H1 (cell line): ENCODE data around the gene TMEM120A. TPM values are rescaled to one million over a fixed set of nuclear protein-coding genes. Genes with fewer than 3 reads are reported as not detected.

Source experiments
- CTCF ChIA-PET: fragments of 300-600 bp; sonication (Branson Sonifier 250); formaldehyde crosslinking; loops from one replicate; lab custom pipeline; 2021; ENCODE audit not compliant: partially characterized antibody; lab: Charles Lee
- POLR2A ChIA-PET: fragments of 300-600 bp; sonication (Branson Sonifier 250); formaldehyde crosslinking; loops from one replicate; lab custom pipeline; 2021; ENCODE audit warnings: inconsistent platforms; ENCODE audit not compliant: partially characterized antibody; lab: Charles Lee
- DNase-seq, 2 experiments: peaks; one replicate each; pipeline versions ENCODE4 v3.0.0 to v3.0.0-alpha.2; 2010 to 2022; ENCODE audit warnings: low spot score in 2 of 2, low read depth in 1 of 2, mixed read lengths in 1 of 2
- FAIRE-seq: peaks from 2 replicates; lab custom pipeline; 2011; peaks lifted over from hg19 to GRCh38; lab: Jason Lieb, UNC
- H2AFZ ChIP-seq: 2 replicates; pipeline ENCODE4 v1.8.1; 2012; ENCODE audit warnings: low read length, inconsistent platforms
- H2AK5ac ChIP-seq: 2 replicates; pipeline ENCODE4 v1.6.1; 2013; ENCODE audit warnings: low read depth, low read length
- H2BK120ac ChIP-seq: replicated peaks from 2 replicates; pipeline ENCODE3; 2013; ENCODE audit warnings: low read depth, low read length, inconsistent platforms
- H2BK12ac ChIP-seq: 2 replicates; pipeline ENCODE4 v1.6.1; 2013; ENCODE audit warnings: low read depth, low read length
- H2BK15ac ChIP-seq: 2 replicates; pipeline ENCODE4 v1.6.1; 2013; ENCODE audit warnings: low read length
- H2BK20ac ChIP-seq: 2 replicates; pipeline ENCODE4 v1.6.1; 2013; ENCODE audit warnings: low read length
- H2BK5ac ChIP-seq: 2 replicates; pipeline ENCODE4 v1.6.1; 2013; ENCODE audit warnings: low read depth, low read length
- H3K14ac ChIP-seq: 2 replicates; pipeline ENCODE4 v1.6.1; 2013; ENCODE audit warnings: inconsistent platforms; ENCODE audit not compliant: insufficient read length
- H3K18ac ChIP-seq: 2 replicates; pipeline ENCODE4 v1.6.1; 2013; ENCODE audit warnings: low read length; ENCODE audit errors: extremely low read depth
- H3K23ac ChIP-seq: 2 replicates; pipeline ENCODE4 v1.6.1; 2013; ENCODE audit warnings: inconsistent platforms; ENCODE audit not compliant: insufficient read length
- H3K23me2 ChIP-seq: 2 replicates; pipeline ENCODE4 v1.6.1; 2013; ENCODE audit warnings: low read depth, low read length
- H3K27ac ChIP-seq: 2 replicates; pipeline ENCODE4 v1.6.1; 2011; ENCODE audit warnings: low read depth, low read length, inconsistent platforms
- H3K27me3 ChIP-seq, 4 experiments: replicated peaks in 1 of 4; 1 replicate in 1 of 4; 2 replicates in 3 of 4; pipeline versions ENCODE4 v1.6.1 to v1.8.1; 2011 to 2013; ENCODE audit warnings: low read length in 3 of 4, mild to moderate bottlenecking in 3 of 4, inconsistent platforms in 2 of 4, mixed read lengths in 2 of 4, moderate library complexity in 1 of 4; ENCODE audit not compliant: control insufficient read depth in 3 of 4, insufficient read depth in 3 of 4; ENCODE audit errors: extremely low read depth in 1 of 4
- H3K36me3 ChIP-seq, 4 experiments: 2 replicates each; pipeline versions ENCODE4 v1.6.1 to v1.8.1; 2011 to 2013; ENCODE audit warnings: mild to moderate bottlenecking in 4 of 4, low read length in 3 of 4, moderate library complexity in 2 of 4, control low read depth in 1 of 4, inconsistent platforms in 1 of 4; ENCODE audit not compliant: insufficient read depth in 4 of 4, control insufficient read depth in 2 of 4
- H3K4ac ChIP-seq: replicated peaks from 2 replicates; pipeline ENCODE3; 2013; ENCODE audit warnings: low read length, low read depth, mixed read lengths, inconsistent platforms; ENCODE audit not compliant: insufficient read length
- H3K4me1 ChIP-seq, 4 experiments: replicated peaks in 1 of 4; 1 replicate in 1 of 4; 2 replicates in 3 of 4; pipeline versions ENCODE4 v1.6.1 to v1.8.1; 2011 to 2013; ENCODE audit warnings: low read length in 3 of 4, inconsistent platforms in 2 of 4, mixed read lengths in 1 of 4; ENCODE audit not compliant: insufficient read depth in 4 of 4, control insufficient read depth in 3 of 4
- H3K4me2 ChIP-seq, 2 experiments: 2 replicates each; pipeline versions ENCODE4 v1.6.1 to v1.8.1; 2011 to 2013; ENCODE audit warnings: low read depth in 2 of 2, low read length in 2 of 2, control low read depth in 1 of 2, inconsistent platforms in 1 of 2, mild to moderate bottlenecking in 1 of 2; ENCODE audit not compliant: insufficient read depth in 1 of 2
- H3K4me3 ChIP-seq, 4 experiments: fragments of 200-600, 300-600 bp in 1 of 4; sonication (generic), shearing (Covaris generic), sonication (Bioruptor Twin) in 1 of 4; 2 replicates each; pipeline versions ENCODE4 v1.5.1 to v1.8.1; 2011 to 2016; ENCODE audit warnings: low read length in 4 of 4, low read depth in 3 of 4, control low read depth in 2 of 4, inconsistent platforms in 2 of 4, mild to moderate bottlenecking in 2 of 4, mixed read lengths in 1 of 4, moderate library complexity in 1 of 4; ENCODE audit not compliant: insufficient read depth in 2 of 4; ENCODE audit errors: extremely low read depth in 1 of 4
- H3K56ac ChIP-seq: replicated peaks from 2 replicates; pipeline ENCODE3; 2013; ENCODE audit warnings: low read depth, mild to moderate bottlenecking, mixed read lengths, low read length, inconsistent platforms; ENCODE audit not compliant: insufficient read length
- H3K79me1 ChIP-seq: 2 replicates; pipeline ENCODE4 v1.6.1; 2013; ENCODE audit warnings: low read depth, low read length, control low read depth
- H3K79me2 ChIP-seq, 2 experiments: 2 replicates each; pipeline versions ENCODE4 v1.6.1 to v1.8.1; 2012 to 2013; ENCODE audit warnings: low read length in 2 of 2, mild to moderate bottlenecking in 2 of 2, inconsistent platforms in 1 of 2; ENCODE audit not compliant: insufficient read depth in 2 of 2, control insufficient read depth in 1 of 2
- H3K9ac ChIP-seq, 4 experiments: replicated peaks in 1 of 4; 1 replicate in 1 of 4; 2 replicates in 3 of 4; pipeline versions ENCODE4 v1.6.1 to v1.8.1; 2011 to 2013; ENCODE audit warnings: low read depth in 3 of 4, low read length in 3 of 4, control low read depth in 2 of 4, mild to moderate bottlenecking in 2 of 4, moderate library complexity in 2 of 4, inconsistent platforms in 1 of 4; ENCODE audit errors: extremely low read depth in 1 of 4
- H3K9me3 ChIP-seq, 2 experiments: 2 replicates each; pipeline versions ENCODE4 v1.6.1 to v1.8.1; 2012 to 2013; ENCODE audit warnings: mild to moderate bottlenecking in 2 of 2, moderate library complexity in 2 of 2, control low read depth in 1 of 2, inconsistent platforms in 1 of 2, low read depth in 1 of 2, low read length in 1 of 2, mixed read lengths in 1 of 2; ENCODE audit not compliant: insufficient read depth in 2 of 2
- H4K20me1 ChIP-seq, 2 experiments: replicated peaks in 1 of 2; 2 replicates each; pipeline versions ENCODE3 to v1.8.1; 2011 to 2013; ENCODE audit warnings: inconsistent platforms in 2 of 2, low read length in 2 of 2, mild to moderate bottlenecking in 1 of 2; ENCODE audit not compliant: insufficient read depth in 2 of 2, control insufficient read depth in 1 of 2
- H4K5ac ChIP-seq: 2 replicates; pipeline ENCODE4 v1.6.1; 2013; ENCODE audit warnings: low read length, low read depth, mixed read lengths, inconsistent platforms; ENCODE audit not compliant: insufficient read length
- H4K8ac ChIP-seq: 2 replicates; pipeline ENCODE4 v1.8.0; 2013; ENCODE audit warnings: mild to moderate bottlenecking, moderate library complexity, low read length, inconsistent platforms; ENCODE audit not compliant: insufficient read depth; ENCODE audit errors: extremely low read depth
- H4K91ac ChIP-seq: replicated peaks from 2 replicates; pipeline ENCODE3; 2013; ENCODE audit warnings: low read length, mixed read lengths, inconsistent platforms; ENCODE audit not compliant: insufficient read length
- BRCA1 ChIP-seq: IDR thresholded peaks from 2 replicates; pipeline ENCODE4 v1.6.1; 2012; ENCODE audit warnings: low read depth, low read length, improper control_type of control experiment
- CEBPB ChIP-seq: IDR thresholded peaks from 2 replicates; pipeline ENCODE4 v1.6.1; 2012; ENCODE audit warnings: low read depth, low read length
- CHD1 ChIP-seq: IDR thresholded peaks from 2 replicates; pipeline ENCODE4 v1.6.1; 2012; ENCODE audit warnings: low read depth, low read length, improper control_type of control experiment
- CHD2 ChIP-seq: IDR thresholded peaks from 2 replicates; pipeline ENCODE4 v1.6.1; 2012; ENCODE audit warnings: low read length, improper control_type of control experiment
- FOSL1 ChIP-seq: IDR thresholded peaks from 2 replicates; pipeline ENCODE4 v1.6.1; 2011; ENCODE audit warnings: mild to moderate bottlenecking, low read depth, low read length, moderate library complexity; ENCODE audit not compliant: insufficient read depth
- GTF2F1 ChIP-seq: IDR thresholded peaks from 2 replicates; pipeline ENCODE4 v1.6.1; 2012; ENCODE audit warnings: low read depth, low read length, improper control_type of control experiment, borderline replicate concordance
- KDM5A ChIP-seq: fragments of 200-600 bp; IDR thresholded peaks from 2 replicates; pipeline ENCODE4 v1.7.1; 2012; ENCODE audit warnings: mild to moderate bottlenecking, low read length, inconsistent platforms, mixed read lengths
- MAFK ChIP-seq: IDR thresholded peaks from 2 replicates; pipeline ENCODE4 v1.6.1; 2012; ENCODE audit warnings: low read depth, mild to moderate bottlenecking, improper control_type of control experiment, low read length
- POLR2AphosphoS5 ChIP-seq: IDR thresholded peaks from 2 replicates; pipeline ENCODE4 v1.6.1; 2011; ENCODE audit warnings: low read depth, low read length
- RBBP5 ChIP-seq: IDR thresholded peaks from 2 replicates; pipeline ENCODE4 v1.7.1; 2012; ENCODE audit warnings: low read depth, mild to moderate bottlenecking, inconsistent platforms, low read length, moderate library complexity, borderline replicate concordance
- RNF2 ChIP-seq: fragments of 200-900, 300-1000 bp; sonication (generic); IDR thresholded peaks from 2 replicates; pipeline ENCODE4 v1.7.1; 2016; ENCODE audit warnings: borderline replicate concordance, low read depth, mild to moderate bottlenecking, antibody characterized with exemption, low read length; ENCODE audit not compliant: poor library complexity, severe bottlenecking; ENCODE audit errors: missing control alignments
- USF2 ChIP-seq: IDR thresholded peaks from 2 replicates; pipeline ENCODE4 v1.6.1; 2011; ENCODE audit warnings: low read length, improper control_type of control experiment
- YY1 ChIP-seq: IDR thresholded peaks from 2 replicates; pipeline ENCODE4 v1.6.1; 2011; ENCODE audit warnings: low read depth, mild to moderate bottlenecking, low read length
- ZNF274 ChIP-seq: IDR thresholded peaks from 2 replicates; pipeline ENCODE4 v1.7.0; 2012; ENCODE audit warnings: low read length, borderline replicate concordance; ENCODE audit errors: extremely low read depth
- WGBS, 2 experiments: shearing (Covaris generic) in 1 of 2; methylation state at CpG; one replicate each; pipeline versions ENCODE4 v1.1.6 to v1.1.7; 2013 to 2015; ENCODE audit warnings: low lambda C conversion rate in 2 of 2, mixed read lengths in 2 of 2, inconsistent platforms in 1 of 2, low coverage in 1 of 2, missing lambda C conversion rate in 1 of 2; ENCODE audit not compliant: insufficient replicate concordance in 2 of 2, insufficient coverage in 1 of 2, insufficient read length in 1 of 2; ENCODE audit errors: extremely low coverage in 1 of 2, missing lambda C conversion rate in 1 of 2; 5-methylcytosine and 5-hydroxymethylcytosine counted together
- polyA plus RNA-seq, 7 experiments: library from polyadenylated mRNA; depleted of rRNA in 3 of 7; stranded (reverse) in 5 of 7; unstranded in 2 of 7; fragments of >200 nt in 5 of 7; fragments of 200-250 nt in 2 of 7; gene quantifications; 1 replicate in 5 of 7; 2 replicates in 1 of 7; 4 replicates in 1 of 7; pipeline versions ENCODE4 v1.2.1 to v1.2.3, GENCODE V29; 2011 to 2013; ENCODE audit warnings: missing spikeins in 2 of 7, mixed read lengths in 2 of 7
- total RNA-seq: library from RNA; stranded (reverse); fragmentation: NEBNext Ultra II Directional; extraction: Animal tissue kit (Norgen Biotek cat#: 25700); gene quantifications from 2 replicates; pipeline ENCODE4 v1.2.1, GENCODE V29; 2021

TMEM120A gene
- total and polyA plus RNA-seq, 2 of the 8 experiments (the other 6 are each of a cell fraction or from before 2014, with no cell fraction given): 15.6 to 49.9 TPM

- Histone ChIP-seq H3K9ac (no peak overlapping the region), H3K9me3 (no peaks in the 10 kb centered on the region), H2BK5ac (no peak overlapping the region), H3K4me3 (no peak overlapping the region), H3K79me2 (no peaks in the 10 kb centered on the region), H3K18ac (no peak overlapping the region), H4K91ac (no peak overlapping the region), H3K23ac (no peak overlapping the region), H3K36me3 (no peaks in the 10 kb centered on the region), H3K56ac (no peak overlapping the region), H2BK120ac (no peak overlapping the region), H4K20me1 (no peaks in the 10 kb centered on the region), H3K79me1 (no peaks in the 10 kb centered on the region), H3K27me3 (no peaks in the 10 kb centered on the region), H3K4me1 (no peaks in the 10 kb centered on the region), H3K4me2 (no peak overlapping the region), H3K4ac (no peak overlapping the region), H3K27ac (no peak overlapping the region), H2BK12ac (no peak overlapping the region), H4K8ac (no peak overlapping the region), H3K23me2 (no peaks in the 10 kb centered on the region), H4K5ac (no peak overlapping the region), H2BK15ac (no peak overlapping the region), H3K14ac (no peak overlapping the region), H2AFZ (no peak overlapping the region), H2BK20ac (no peak overlapping the region), H2AK5ac (no peak overlapping the region)
- CTCF ChIA-PET: interaction anchor here (0.8 to 5.3 kb wide), 4 partner anchors 9 to 145 kb away, joined by 3 to 43 read pairs (median 4); no protein-coding TSS in a partner anchor
- WGBS, 2 experiments: 89% methylated on average over 8 of the region's 8 CpGs; no CpG with 5 or more reads in 1 of the 2 experiments
- no peak for DNase-seq
- POLR2A ChIA-PET: interaction anchor here (0.6 to 1.5 kb wide), 3 partner anchors 35 to 96 kb away, joined by 3 to 8 read pairs (median 4); partner anchors contain the start of genes MDH2, POR and STYXL1
- no peak for FAIRE-seq
- TF ChIP-seq FOSL1: no peak
- no peak for TF ChIP-seq ZNF274
- no peak for TF ChIP-seq RNF2
- no peak for TF ChIP-seq CEBPB
- no peak for TF ChIP-seq RBBP5
- TF ChIP-seq USF2: no peak
- no peak for TF ChIP-seq CHD1
- TF ChIP-seq GTF2F1: no peak
- TF ChIP-seq CHD2: no peak
- TF ChIP-seq POLR2AphosphoS5: no peak
- TF ChIP-seq YY1: no peak
- no peak for TF ChIP-seq KDM5A
- TF ChIP-seq BRCA1: no peak
- no peak for TF ChIP-seq MAFK
These were observed 17.1 kb upstream of the TMEM120A start for GRCh38 chr7:76011442-76011861.
